Liver (tissue), 9 donors: Measurements from ENCODE around the gene ZC3H18. TPM values are rescaled to one million over a fixed set of nuclear protein-coding genes. Genes with fewer than 3 reads are reported as not detected.

Experiments used
- DNase-seq: peaks from one replicate; pipeline ENCODE4 v3.0.0-alpha.2; 2017; ENCODE audit warnings: low spot score
- H3K27ac ChIP-seq, 2 donors: one replicate each; pipeline ENCODE4 v1.7.0; 2013; ENCODE audit warnings: inconsistent platforms in 2 of 2, low read length in 2 of 2, control low read depth in 1 of 2, low read depth in 1 of 2, mild to moderate bottlenecking in 1 of 2
- H3K27me3 ChIP-seq, 4 donors: one replicate each; pipeline versions ENCODE4 v1.6.1 to v1.7.0; 2013; ENCODE audit warnings: low read length in 3 of 4, inconsistent platforms in 1 of 4, mild to moderate bottlenecking in 1 of 4, moderate library complexity in 1 of 4; ENCODE audit not compliant: control insufficient read depth in 4 of 4, insufficient read depth in 4 of 4
- H3K36me3 ChIP-seq, 4 donors: one replicate each; pipeline versions ENCODE4 v1.6.1 to v1.7.0; 2013; ENCODE audit warnings: low read length in 3 of 4, mild to moderate bottlenecking in 3 of 4, low read depth in 1 of 4, moderate library complexity in 1 of 4; ENCODE audit not compliant: control insufficient read depth in 4 of 4, insufficient read depth in 3 of 4
- H3K4me1 ChIP-seq, 4 donors: one replicate each; pipeline versions ENCODE4 v1.6.1 to v1.7.0; 2013; ENCODE audit warnings: low read length in 3 of 4, mild to moderate bottlenecking in 3 of 4, moderate library complexity in 1 of 4; ENCODE audit not compliant: control insufficient read depth in 4 of 4, insufficient read depth in 4 of 4
- H3K4me3 ChIP-seq, 3 donors: one replicate each; pipeline versions ENCODE4 v1.6.1 to v1.7.0; 2013; ENCODE audit warnings: low read length in 3 of 3, control low read depth in 1 of 3, low read depth in 1 of 3, mild to moderate bottlenecking in 1 of 3
- H3K9ac ChIP-seq, 2 donors: one replicate each; pipeline ENCODE4 v1.7.0; 2013; ENCODE audit warnings: low read length in 2 of 2, mild to moderate bottlenecking in 2 of 2, moderate library complexity in 2 of 2, control low read depth in 1 of 2, low read depth in 1 of 2
- H3K9me3 ChIP-seq, 4 donors: one replicate each; pipeline versions ENCODE4 v1.6.1 to v1.7.0; 2013; ENCODE audit warnings: low read length in 3 of 4; ENCODE audit not compliant: control insufficient read depth in 4 of 4
- EGR1 ChIP-seq, 2 donors: IDR thresholded peaks; 2 replicates each; pipeline ENCODE4 v1.6.1; 2016 to 2018; ENCODE audit warnings: antibody characterized with exemption in 2 of 2, low read depth in 2 of 2
- FOXA1 ChIP-seq: IDR thresholded peaks from 2 replicates; pipeline ENCODE4 v1.6.1; 2016; ENCODE audit warnings: antibody characterized with exemption
- FOXA2 ChIP-seq: IDR thresholded peaks from 2 replicates; pipeline ENCODE4 v1.6.1; 2016; ENCODE audit warnings: antibody characterized with exemption
- HNF4A ChIP-seq, 2 donors: conservative IDR thresholded peaks; 2 replicates each; pipeline ENCODE4 v1.6.1; 2016; ENCODE audit warnings: antibody characterized with exemption in 2 of 2, mild to moderate bottlenecking in 2 of 2
- JUND ChIP-seq, 2 donors: IDR thresholded peaks; 2 replicates each; pipeline ENCODE4 v1.6.1; 2016; ENCODE audit warnings: antibody characterized with exemption in 2 of 2
- RXRA ChIP-seq, 2 donors: IDR thresholded peaks; 2 replicates each; pipeline ENCODE4 v1.6.1; 2017 to 2018; ENCODE audit warnings: antibody characterized with exemption in 2 of 2, mild to moderate bottlenecking in 1 of 2
- SP1 ChIP-seq: IDR thresholded peaks from 2 replicates; pipeline ENCODE4 v1.6.1; 2018; ENCODE audit warnings: antibody characterized with exemption, mild to moderate bottlenecking
- TAF1 ChIP-seq: conservative IDR thresholded peaks from 2 replicates; pipeline ENCODE4 v1.6.1; 2016; ENCODE audit warnings: antibody characterized with exemption, mild to moderate bottlenecking
- WGBS: extraction: QIAGEN DNeasy Blood & Tissue Kit; methylation state at CpG from one replicate; pipeline ENCODE4 v1.1.7; 2013; 5-methylcytosine and 5-hydroxymethylcytosine counted together
- polyA plus RNA-seq, 2 donors: library from polyadenylated mRNA; stranded (reverse) in 1 of 2; unstranded in 1 of 2; fragments of 200-250 nt in 1 of 2; fragments of >200 nt in 1 of 2; fragmentation: Nextera tagmentation in 1 of 2; extraction: Ambion mirVana in 1 of 2; gene quantifications; one replicate each; pipeline versions ENCODE4 v1.2.1 to v1.2.3, GENCODE V29; 2013 to 2015
- total RNA-seq, 2 donors: library from RNA; depleted of rRNA; stranded (reverse); fragments of >200 nt; gene quantifications; one replicate each; pipeline ENCODE4 v1.2.3, GENCODE V29; 2014
- TF ChIP-seq, protein P1 (sequence below): fragments of 150-350 bp; IDR thresholded peaks from 2 replicates; pipeline ENCODE4 v1.5.1; 2017; ENCODE audit warnings: improper control_type of control experiment, low read depth, low read length; ENCODE audit not compliant: missing input control
- TF ChIP-seq, protein P2 (sequence below): IDR thresholded peaks from 2 replicates; pipeline ENCODE4 v1.6.1; 2016; ENCODE audit warnings: antibody characterized with exemption, mild to moderate bottlenecking
- TF ChIP-seq, protein P3 (sequence below): IDR thresholded peaks from 2 replicates; pipeline ENCODE4 v1.6.1; 2016; ENCODE audit warnings: antibody characterized with exemption
- TF ChIP-seq, protein P4 (sequence below): IDR thresholded peaks from 2 replicates; pipeline ENCODE4 v1.6.1; 2016; ENCODE audit warnings: antibody characterized with exemption
- TF ChIP-seq, protein P5 (sequence below): IDR thresholded peaks from 2 replicates; pipeline ENCODE4 v1.6.1; 2016; ENCODE audit warnings: antibody characterized with exemption
- donor health status: healthy.
- donor health status: healthy.
- donor health status: healthy.
- donor health status: healthy.
- donor health status: healthy.

ZC3H18 gene
- total and polyA plus RNA-seq, 4 donors = 10.2 to 10.9 (median 10.5) TPM

DNA sequence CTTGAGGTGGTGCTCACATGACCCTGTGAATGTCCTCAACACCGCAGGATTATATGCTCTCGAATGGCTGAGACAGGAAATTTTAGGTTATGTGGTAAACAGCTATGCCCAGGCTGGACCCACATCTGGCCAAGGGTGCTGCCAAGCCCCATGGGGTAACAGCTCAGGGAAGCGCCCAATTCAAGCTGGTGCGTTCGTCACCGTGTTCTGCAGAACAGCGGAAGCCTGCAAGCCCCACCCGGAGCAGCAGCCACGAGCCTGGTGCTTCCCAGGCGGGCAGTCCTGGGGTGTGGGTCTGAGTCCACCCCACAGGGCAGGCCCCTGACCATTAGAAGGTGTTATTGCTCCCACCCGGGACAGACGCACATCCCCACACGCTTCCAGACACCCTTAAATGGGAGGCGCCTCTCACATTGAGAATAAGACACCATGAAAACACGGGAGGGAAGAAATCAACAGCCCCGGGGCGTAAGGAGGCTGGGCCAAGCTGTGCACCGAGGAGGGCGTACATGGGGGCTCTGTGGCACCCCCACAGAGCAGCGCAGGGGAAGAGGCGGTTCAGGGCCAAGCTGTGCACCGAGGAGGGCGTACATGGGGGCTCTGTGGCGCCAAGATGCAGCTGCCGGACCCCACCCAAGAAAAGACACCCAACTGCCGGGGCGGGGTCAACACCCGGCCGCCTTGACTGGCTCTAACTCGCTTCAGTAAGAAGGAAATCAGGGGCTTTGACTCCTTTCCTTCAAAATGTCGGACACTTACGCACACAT, 83.6 kb downstream of the ZC3H18 start:
- Histone ChIP-seq H3K36me3 (peaks cover 9 to 40% (median 22%) of the 10 kb centered on the region in 4 donors), H3K4me3 (no peak overlapping the region), H3K9me3 (no peaks in the 10 kb centered on the region), H3K9ac (no peak overlapping the region), H3K27me3 (no peaks in the 10 kb centered on the region), H3K4me1 (peaks cover 0 to 11% (median 3%) of the 10 kb centered on the region in 4 donors), H3K27ac (no peak overlapping the region)
- TF ChIP-seq TAF1 = no peak
- TF ChIP-seq, protein P1, sequence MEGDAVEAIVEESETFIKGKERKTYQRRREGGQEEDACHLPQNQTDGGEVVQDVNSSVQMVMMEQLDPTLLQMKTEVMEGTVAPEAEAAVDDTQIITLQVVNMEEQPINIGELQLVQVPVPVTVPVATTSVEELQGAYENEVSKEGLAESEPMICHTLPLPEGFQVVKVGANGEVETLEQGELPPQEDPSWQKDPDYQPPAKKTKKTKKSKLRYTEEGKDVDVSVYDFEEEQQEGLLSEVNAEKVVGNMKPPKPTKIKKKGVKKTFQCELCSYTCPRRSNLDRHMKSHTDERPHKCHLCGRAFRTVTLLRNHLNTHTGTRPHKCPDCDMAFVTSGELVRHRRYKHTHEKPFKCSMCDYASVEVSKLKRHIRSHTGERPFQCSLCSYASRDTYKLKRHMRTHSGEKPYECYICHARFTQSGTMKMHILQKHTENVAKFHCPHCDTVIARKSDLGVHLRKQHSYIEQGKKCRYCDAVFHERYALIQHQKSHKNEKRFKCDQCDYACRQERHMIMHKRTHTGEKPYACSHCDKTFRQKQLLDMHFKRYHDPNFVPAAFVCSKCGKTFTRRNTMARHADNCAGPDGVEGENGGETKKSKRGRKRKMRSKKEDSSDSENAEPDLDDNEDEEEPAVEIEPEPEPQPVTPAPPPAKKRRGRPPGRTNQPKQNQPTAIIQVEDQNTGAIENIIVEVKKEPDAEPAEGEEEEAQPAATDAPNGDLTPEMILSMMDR = no peak
- no peak for TF ChIP-seq HNF4A (conservative IDR thresholded peaks at IDR 0.05)
- TF ChIP-seq, protein P2, sequence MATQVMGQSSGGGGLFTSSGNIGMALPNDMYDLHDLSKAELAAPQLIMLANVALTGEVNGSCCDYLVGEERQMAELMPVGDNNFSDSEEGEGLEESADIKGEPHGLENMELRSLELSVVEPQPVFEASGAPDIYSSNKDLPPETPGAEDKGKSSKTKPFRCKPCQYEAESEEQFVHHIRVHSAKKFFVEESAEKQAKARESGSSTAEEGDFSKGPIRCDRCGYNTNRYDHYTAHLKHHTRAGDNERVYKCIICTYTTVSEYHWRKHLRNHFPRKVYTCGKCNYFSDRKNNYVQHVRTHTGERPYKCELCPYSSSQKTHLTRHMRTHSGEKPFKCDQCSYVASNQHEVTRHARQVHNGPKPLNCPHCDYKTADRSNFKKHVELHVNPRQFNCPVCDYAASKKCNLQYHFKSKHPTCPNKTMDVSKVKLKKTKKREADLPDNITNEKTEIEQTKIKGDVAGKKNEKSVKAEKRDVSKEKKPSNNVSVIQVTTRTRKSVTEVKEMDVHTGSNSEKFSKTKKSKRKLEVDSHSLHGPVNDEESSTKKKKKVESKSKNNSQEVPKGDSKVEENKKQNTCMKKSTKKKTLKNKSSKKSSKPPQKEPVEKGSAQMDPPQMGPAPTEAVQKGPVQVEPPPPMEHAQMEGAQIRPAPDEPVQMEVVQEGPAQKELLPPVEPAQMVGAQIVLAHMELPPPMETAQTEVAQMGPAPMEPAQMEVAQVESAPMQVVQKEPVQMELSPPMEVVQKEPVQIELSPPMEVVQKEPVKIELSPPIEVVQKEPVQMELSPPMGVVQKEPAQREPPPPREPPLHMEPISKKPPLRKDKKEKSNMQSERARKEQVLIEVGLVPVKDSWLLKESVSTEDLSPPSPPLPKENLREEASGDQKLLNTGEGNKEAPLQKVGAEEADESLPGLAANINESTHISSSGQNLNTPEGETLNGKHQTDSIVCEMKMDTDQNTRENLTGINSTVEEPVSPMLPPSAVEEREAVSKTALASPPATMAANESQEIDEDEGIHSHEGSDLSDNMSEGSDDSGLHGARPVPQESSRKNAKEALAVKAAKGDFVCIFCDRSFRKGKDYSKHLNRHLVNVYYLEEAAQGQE = no peak
- TF ChIP-seq, protein P3, sequence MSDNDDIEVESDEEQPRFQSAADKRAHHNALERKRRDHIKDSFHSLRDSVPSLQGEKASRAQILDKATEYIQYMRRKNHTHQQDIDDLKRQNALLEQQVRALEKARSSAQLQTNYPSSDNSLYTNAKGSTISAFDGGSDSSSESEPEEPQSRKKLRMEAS = no peak
- no peak for TF ChIP-seq EGR1 (IDR thresholded peaks at IDR 0.05; ENCODE audit: low read depth in 2 of 2)
- TF ChIP-seq, protein P4, sequence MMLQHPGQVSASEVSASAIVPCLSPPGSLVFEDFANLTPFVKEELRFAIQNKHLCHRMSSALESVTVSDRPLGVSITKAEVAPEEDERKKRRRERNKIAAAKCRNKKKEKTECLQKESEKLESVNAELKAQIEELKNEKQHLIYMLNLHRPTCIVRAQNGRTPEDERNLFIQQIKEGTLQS = no peak
- TF ChIP-seq, protein P5, sequence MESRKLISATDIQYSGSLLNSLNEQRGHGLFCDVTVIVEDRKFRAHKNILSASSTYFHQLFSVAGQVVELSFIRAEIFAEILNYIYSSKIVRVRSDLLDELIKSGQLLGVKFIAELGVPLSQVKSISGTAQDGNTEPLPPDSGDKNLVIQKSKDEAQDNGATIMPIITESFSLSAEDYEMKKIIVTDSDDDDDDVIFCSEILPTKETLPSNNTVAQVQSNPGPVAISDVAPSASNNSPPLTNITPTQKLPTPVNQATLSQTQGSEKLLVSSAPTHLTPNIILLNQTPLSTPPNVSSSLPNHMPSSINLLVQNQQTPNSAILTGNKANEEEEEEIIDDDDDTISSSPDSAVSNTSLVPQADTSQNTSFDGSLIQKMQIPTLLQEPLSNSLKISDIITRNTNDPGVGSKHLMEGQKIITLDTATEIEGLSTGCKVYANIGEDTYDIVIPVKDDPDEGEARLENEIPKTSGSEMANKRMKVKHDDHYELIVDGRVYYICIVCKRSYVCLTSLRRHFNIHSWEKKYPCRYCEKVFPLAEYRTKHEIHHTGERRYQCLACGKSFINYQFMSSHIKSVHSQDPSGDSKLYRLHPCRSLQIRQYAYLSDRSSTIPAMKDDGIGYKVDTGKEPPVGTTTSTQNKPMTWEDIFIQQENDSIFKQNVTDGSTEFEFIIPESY = no peak
- no peak for TF ChIP-seq RXRA (IDR thresholded peaks at IDR 0.05)
- TF ChIP-seq JUND (IDR thresholded peaks at IDR 0.05) = no peak
- no peak for TF ChIP-seq SP1
- TF ChIP-seq FOXA2 = no peak
- no peak for TF ChIP-seq FOXA1
- DNase-seq = no peak
- WGBS = 89% methylated on average over 32 of the region's 32 CpGs
